ENCODE results near the gene GRM5. TPM values are rescaled to one million over a fixed set of nuclear protein-coding genes. Genes with fewer than 3 reads are reported as not detected.

Gene GRM5
- total RNA-seq, 1 experiment from 2014 or later = not detected

DNA sequence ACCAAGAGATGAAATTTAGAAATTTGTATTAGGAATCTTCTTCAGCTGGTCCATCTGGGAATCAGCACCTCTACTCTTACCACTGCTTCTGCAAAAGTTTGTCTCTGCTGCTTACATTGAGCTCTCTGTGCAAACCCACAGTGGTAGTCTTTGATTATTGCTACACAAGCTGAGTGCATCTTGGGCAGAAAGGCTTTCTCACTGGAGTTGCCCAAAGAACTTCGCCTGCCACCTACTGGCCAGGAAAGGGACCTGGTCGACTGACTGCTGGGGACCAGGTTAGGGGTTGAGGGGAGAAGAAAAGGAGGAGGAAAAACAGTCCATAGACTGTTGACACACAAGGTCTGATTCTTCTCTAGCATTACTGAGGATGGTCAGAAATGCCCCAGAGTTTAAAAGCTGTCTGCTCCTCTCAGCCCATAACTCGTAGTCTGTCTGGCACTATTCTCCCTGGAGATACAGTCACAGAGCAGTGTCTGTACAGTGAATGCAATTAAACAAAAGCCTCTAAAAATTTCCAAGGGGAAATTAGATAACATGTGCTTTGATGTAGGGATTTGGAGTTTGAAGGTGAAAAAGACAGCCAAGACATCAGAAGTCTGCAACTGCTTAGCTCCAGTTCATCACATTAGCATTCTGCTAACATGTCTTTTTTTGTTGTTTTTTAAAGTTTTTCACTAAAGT is 513.3 kb downstream of the GRM5 start:
- H3K79me2 ChIP-seq (ENCODE audit: low read length) = no peaks in the 10 kb centered on the region
- H3K4me3 ChIP-seq (ENCODE audit: low read length) = no peak overlapping the region
- peaks cover 38% of the 10 kb centered on the region for H3K4me1 ChIP-seq (ENCODE audit: insufficient read depth, low read length)
- no peak overlapping the region for H3K9ac ChIP-seq (ENCODE audit: low read length)
- no peak overlapping the region; the same call in 1 of the 2 replicates for H3K27ac ChIP-seq (ENCODE audit: low read length)
- no peaks in the 10 kb centered on the region for H3K36me3 ChIP-seq (ENCODE audit: low read depth, low read length)
- no TSS peak for BruUV-seq (replicated peaks)
- no peaks in the 10 kb centered on the region for H3K9me3 ChIP-seq (ENCODE audit: low read length)
- peak; percentile 87 for DNase-seq
- H4K20me1 ChIP-seq (ENCODE audit: low read length) = no peaks in the 10 kb centered on the region
- CTCF ChIA-PET = interaction anchor here (0.6 to 1.2 kb wide), 2 partner anchors 211 to 674 kb away, joined by 4 to 9 read pairs; no protein-coding TSS in a partner anchor
- intact Hi-C loops (cut with micrococcal nuclease) = loop anchor here (10.0 kb wide), 1 partner anchor 1062 kb away; no protein-coding TSS in a partner anchor
- no peak overlapping the region for H3K4me2 ChIP-seq (ENCODE audit: low read length)
- H3K27me3 ChIP-seq (ENCODE audit: low read length) = no peaks in the 10 kb centered on the region
- peaks cover 15% of the 10 kb centered on the region for H3F3A ChIP-seq (ENCODE audit: low read length, unreplicated experiment)
- peak; percentile 24; the same call in 1 of the 2 replicates for ATAC-seq
- H2AFZ ChIP-seq (ENCODE audit: low read length) = peak overlapping the region; percentile 4; the same call in 1 of the 2 replicates
- no peak for TF ChIP-seq EZH2phosphoT487 (IDR thresholded peaks at IDR 0.05; ENCODE audit: borderline replicate concordance, low read length)
- TF ChIP-seq, protein P1, sequence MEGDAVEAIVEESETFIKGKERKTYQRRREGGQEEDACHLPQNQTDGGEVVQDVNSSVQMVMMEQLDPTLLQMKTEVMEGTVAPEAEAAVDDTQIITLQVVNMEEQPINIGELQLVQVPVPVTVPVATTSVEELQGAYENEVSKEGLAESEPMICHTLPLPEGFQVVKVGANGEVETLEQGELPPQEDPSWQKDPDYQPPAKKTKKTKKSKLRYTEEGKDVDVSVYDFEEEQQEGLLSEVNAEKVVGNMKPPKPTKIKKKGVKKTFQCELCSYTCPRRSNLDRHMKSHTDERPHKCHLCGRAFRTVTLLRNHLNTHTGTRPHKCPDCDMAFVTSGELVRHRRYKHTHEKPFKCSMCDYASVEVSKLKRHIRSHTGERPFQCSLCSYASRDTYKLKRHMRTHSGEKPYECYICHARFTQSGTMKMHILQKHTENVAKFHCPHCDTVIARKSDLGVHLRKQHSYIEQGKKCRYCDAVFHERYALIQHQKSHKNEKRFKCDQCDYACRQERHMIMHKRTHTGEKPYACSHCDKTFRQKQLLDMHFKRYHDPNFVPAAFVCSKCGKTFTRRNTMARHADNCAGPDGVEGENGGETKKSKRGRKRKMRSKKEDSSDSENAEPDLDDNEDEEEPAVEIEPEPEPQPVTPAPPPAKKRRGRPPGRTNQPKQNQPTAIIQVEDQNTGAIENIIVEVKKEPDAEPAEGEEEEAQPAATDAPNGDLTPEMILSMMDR (conservative IDR thresholded peaks at IDR 0.05; ENCODE audit: low read depth, low read length) = peak; percentile 98
- H3K9me2 ChIP-seq (replicated peaks; ENCODE audit: low read length) = no peaks in the 10 kb centered on the region
- POLR2A ChIA-PET (ENCODE audit: unreplicated experiment) = no interaction called here

DNA sequence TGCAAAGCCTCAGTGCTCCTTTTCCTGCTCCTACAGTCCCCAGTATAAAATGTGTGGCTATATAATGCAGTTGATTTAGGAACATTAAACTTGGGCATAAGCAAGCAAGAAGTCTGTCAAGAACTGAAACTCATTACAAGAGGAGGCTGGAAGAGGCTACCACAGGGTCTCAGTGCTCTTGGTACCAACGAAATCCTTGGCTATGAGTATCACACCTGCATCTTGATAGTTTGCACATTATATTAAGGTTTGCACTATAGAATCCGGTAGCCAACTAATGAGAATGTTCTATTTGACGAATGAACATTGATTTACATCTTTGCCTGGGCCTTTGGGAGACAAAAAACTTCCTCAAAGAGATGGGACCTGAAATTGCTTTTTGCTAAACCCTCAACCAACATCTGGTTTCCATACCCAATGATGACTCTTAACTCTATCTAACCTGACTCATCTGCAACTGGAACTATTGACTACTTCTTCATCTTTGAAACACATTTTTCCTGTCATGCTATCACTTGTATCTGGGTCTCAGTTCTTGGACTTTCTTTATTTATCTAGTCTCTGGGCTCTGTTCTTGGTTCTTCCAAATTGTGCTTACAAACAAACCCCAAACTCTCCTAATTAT is 521.0 kb downstream of the GRM5 start:
- Histone ChIP-seq H3K27me3 (ENCODE audit: low read length) (no peaks in the 10 kb centered on the region), H3K36me3 (ENCODE audit: low read depth, low read length) (no peaks in the 10 kb centered on the region), H3K9me2 (replicated peaks; ENCODE audit: low read length) (no peaks in the 10 kb centered on the region), H4K20me1 (ENCODE audit: low read length) (no peaks in the 10 kb centered on the region), H2AFZ (ENCODE audit: low read length) (no peak overlapping the region), H3F3A (ENCODE audit: low read length, unreplicated experiment) (no peaks in the 10 kb centered on the region), H3K4me1 (ENCODE audit: insufficient read depth, low read length) (peaks cover 7% of the 10 kb centered on the region), H3K79me2 (ENCODE audit: low read length) (no peaks in the 10 kb centered on the region), H3K4me3 (ENCODE audit: low read length) (no peak overlapping the region), H3K27ac (ENCODE audit: low read length) (no peak overlapping the region), H3K9ac (ENCODE audit: low read length) (no peak overlapping the region), H3K4me2 (ENCODE audit: low read length) (no peak overlapping the region), H3K9me3 (ENCODE audit: low read length) (no peaks in the 10 kb centered on the region)
- POLR2A ChIA-PET (ENCODE audit: unreplicated experiment) = no interaction called here
- ATAC-seq = no peak
- CTCF ChIA-PET = interaction anchor here (0.6 to 1.0 kb wide), 4 partner anchors 63 to 666 kb away, joined by 3 to 6 read pairs (median 4); no protein-coding TSS in a partner anchor
- intact Hi-C loops (cut with micrococcal nuclease) = loop anchor here (1.0 to 5.0 kb wide), 12 partner anchors 147 to 1081 kb away; no protein-coding TSS in a partner anchor
- BruUV-seq (replicated peaks) = no TSS peak
- DNase-seq = no peak
- TF ChIP-seq EZH2phosphoT487 (IDR thresholded peaks at IDR 0.05; ENCODE audit: borderline replicate concordance, low read length) = no peak
- TF ChIP-seq, protein P1 (conservative IDR thresholded peaks at IDR 0.05; ENCODE audit: low read depth, low read length) = 0 out of 2 replicates have a peak, but pooled peaks have one; percentile 8
- no peak for TF ChIP-seq EZH2 (IDR thresholded peaks at IDR 0.05; ENCODE audit: low read length, unreplicated experiment)

Measured in PC-3 (cell line).